KOPT-K1 (cell line): Measurements from ENCODE around the gene KCNJ12.

Source experiments
- H3K27ac ChIP-seq: fragments of 200-600 bp; sonication (generic); 2 replicates; pipeline ENCODE4 v1.5.1; 2016; ENCODE audit warnings: antibody characterized with exemption, mild to moderate bottlenecking, low read depth, low read length; ENCODE audit not compliant: poor library complexity, severe bottlenecking
- H3K36me3 ChIP-seq: fragments of 200-600 bp; sonication (generic); 2 replicates; pipeline ENCODE4 v1.5.1; 2017; ENCODE audit warnings: antibody characterized with exemption, mild to moderate bottlenecking, low read length, moderate library complexity; ENCODE audit not compliant: insufficient read depth
- H3K9me3 ChIP-seq: fragments of 200-600 bp; sonication (generic); 2 replicates; pipeline ENCODE4 v1.5.1; 2017; ENCODE audit warnings: antibody characterized with exemption, low read length, mild to moderate bottlenecking; ENCODE audit not compliant: insufficient read depth, poor library complexity, severe bottlenecking

KCNJ12 gene

DNA sequence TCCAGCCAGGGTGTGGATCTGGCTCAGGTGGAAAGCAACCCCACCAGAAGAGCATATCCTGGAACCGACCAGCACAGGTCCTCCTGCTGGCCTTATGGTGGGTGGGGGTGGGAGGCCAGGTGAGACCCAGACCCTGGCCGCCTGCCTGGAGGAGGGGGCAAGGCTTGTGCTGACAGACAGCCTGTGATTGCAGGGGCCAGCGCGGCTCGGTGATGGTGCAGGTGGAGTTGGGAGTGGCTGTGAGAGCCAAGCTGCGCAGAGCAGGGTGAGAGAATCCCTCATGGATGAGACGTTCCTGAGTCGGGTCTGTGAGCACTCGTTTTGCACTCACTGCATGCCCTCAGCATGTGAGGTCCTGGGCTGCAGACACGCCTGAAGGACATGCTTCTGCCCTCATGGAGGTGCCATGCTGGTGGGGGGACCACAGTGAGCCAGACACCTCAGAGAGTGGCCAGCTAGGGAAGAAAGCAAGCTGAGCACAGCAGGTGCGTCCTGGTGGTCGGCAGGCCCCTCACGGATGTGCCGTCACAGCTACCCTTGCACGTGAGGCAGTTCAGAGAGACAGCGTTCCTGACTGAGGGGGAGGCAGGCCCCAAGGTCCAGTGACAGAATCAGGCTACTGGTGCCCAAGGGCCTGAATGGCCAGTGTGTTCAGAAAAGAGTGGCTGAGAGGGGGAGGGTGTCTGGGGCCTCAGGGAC, 3.8 kb upstream of the KCNJ12 start:
- no peaks in the 10 kb centered on the region for H3K9me3 ChIP-seq
- no peak overlapping the region for H3K27ac ChIP-seq
- no peaks in the 10 kb centered on the region for H3K36me3 ChIP-seq

DNA sequence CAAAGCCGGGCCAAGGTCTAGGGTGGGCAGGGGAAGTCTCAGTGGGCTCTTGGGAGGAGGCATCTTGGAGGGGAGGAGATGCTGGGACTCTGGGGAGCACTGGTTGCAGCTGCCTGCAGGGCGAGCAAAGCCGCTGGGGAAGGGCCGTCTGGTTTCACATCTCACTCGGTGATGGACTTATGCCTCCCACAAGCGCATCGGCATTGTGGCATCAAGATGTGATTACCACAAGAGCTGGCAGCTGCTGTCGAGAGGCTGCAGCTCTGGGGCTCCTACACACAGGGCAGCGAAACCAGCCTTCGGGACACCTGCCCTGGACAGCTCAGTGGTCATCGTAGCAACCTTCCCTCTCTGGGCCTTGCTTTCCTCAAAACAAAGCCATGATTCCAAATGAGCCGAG, 3.1 kb upstream of the KCNJ12 start:
- H3K27ac ChIP-seq: no peak overlapping the region
- H3K36me3 ChIP-seq: no peaks in the 10 kb centered on the region
- no peaks in the 10 kb centered on the region for H3K9me3 ChIP-seq

DNA sequence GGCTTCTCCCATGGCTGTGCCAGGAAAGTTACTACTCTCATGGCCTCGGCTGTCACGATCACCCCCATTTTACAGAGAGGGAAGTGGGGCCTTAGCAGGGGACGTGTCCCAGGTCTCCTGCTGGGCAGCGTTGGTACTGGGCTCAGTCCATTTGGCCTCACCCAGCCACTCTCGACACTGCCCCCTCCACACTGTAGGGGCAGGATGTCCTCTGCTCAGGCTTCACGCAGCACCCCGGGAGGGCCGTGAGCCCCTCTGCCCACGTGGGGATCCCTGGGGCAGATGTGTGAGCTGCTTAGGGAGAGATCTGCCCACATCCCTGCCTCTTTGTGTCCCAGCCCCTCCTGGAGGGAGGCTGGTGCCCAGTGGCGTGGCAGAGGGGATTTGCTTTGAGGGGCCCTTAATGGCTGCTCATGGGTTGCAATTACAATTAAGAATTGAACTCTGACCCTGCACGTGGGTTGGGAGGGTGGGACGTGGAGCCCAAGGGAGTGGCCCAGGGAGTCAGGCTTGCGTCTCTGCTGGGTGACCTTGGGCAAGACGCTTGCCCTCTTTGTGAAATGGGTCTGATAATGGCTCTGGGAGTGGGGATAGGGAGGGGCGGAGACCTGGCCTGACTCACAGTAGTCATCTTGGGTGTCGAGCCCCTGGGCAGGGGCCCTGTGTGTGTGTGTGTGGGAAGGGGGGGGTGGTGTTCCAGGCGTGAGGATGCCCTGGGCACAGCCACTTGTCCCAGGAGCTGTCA, 2.3 kb upstream of the KCNJ12 start:
- H3K36me3 ChIP-seq: no peaks in the 10 kb centered on the region
- no peak overlapping the region for H3K27ac ChIP-seq
- no peaks in the 10 kb centered on the region for H3K9me3 ChIP-seq

DNA sequence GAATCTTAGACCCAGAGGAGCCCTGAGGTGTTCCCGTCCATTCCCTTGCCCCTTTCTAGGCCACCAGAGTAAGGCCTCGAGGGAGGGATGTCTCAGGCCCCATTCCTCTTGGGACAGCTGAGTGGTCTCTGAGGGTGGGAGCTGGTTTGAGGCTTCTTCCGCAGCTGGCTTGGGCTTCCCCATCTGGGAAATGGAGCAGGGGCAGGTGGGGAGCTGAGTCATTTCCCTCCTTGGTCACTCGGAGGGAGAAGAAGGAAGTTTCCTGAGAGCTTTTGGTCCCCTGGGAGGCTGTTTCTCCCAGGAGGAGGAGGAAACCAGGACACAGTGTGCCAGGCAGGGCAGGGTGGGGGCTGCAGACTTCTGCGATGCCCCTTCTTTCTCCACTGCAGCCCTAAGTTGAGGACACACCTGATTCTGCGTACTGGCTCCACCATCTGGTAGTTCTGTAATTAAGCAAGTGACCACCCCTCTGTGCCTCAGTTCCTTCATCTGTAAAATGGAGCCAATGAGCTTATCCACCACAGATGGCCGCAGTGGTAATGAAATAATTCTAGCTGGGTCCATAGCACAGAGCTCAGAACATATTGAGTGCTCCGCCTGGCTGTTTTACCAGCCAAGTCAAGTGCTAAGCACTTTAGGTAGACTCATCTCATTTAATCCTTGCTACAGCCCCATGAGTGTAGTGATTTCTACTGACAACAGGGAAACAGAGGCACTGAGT, 1.6 kb upstream of the KCNJ12 start:
- H3K9me3 ChIP-seq: no peaks in the 10 kb centered on the region
- H3K27ac ChIP-seq: no peak overlapping the region
- no peaks in the 10 kb centered on the region for H3K36me3 ChIP-seq

DNA sequence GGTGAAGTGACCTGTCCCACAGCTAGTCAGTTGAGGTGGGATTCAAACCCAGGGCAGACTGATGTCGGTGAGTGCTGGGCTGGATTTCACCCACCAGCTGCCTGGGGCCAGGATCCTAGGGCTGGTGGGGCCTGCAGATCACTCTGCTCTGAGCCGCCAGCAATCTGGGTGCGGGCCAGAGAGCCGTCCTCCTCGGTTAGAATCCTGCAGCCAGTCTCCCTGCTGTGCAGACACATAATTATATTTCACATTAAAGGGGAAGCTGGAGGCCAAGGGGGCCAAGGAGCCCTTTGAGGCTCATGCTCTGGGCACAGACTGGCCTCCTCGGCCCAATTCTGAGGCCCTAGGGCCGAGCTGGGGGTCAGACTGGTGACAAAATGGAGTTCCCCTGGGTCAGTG, 996 bp upstream of the KCNJ12 start:
- Histone ChIP-seq H3K27ac (no peak overlapping the region), H3K9me3 (no peaks in the 10 kb centered on the region)

DNA sequence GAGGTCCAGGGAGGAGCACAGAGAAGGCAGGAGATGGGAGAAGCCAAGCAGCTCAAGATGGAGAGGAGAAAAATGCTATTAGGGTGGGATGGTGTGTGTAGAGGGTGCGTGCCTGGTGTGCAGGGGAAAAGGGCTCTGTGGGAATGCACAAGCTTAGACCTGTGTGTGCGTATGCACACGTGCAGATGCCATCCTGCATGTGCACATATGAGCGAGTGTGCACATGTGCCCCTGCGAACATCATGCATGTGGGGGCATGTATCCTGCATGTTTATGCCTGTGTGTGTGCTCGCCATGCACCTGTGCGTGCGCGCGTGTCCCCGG, 438 bp upstream of the KCNJ12 start:
- H3K36me3 ChIP-seq: no peaks in the 10 kb centered on the region
- no peaks in the 10 kb centered on the region for H3K9me3 ChIP-seq
- H3K27ac ChIP-seq: no peak overlapping the region

More for the DNA sequence above, 996 bp upstream of the KCNJ12 start:
- no peaks in the 10 kb centered on the region for H3K36me3 ChIP-seq

DNA sequence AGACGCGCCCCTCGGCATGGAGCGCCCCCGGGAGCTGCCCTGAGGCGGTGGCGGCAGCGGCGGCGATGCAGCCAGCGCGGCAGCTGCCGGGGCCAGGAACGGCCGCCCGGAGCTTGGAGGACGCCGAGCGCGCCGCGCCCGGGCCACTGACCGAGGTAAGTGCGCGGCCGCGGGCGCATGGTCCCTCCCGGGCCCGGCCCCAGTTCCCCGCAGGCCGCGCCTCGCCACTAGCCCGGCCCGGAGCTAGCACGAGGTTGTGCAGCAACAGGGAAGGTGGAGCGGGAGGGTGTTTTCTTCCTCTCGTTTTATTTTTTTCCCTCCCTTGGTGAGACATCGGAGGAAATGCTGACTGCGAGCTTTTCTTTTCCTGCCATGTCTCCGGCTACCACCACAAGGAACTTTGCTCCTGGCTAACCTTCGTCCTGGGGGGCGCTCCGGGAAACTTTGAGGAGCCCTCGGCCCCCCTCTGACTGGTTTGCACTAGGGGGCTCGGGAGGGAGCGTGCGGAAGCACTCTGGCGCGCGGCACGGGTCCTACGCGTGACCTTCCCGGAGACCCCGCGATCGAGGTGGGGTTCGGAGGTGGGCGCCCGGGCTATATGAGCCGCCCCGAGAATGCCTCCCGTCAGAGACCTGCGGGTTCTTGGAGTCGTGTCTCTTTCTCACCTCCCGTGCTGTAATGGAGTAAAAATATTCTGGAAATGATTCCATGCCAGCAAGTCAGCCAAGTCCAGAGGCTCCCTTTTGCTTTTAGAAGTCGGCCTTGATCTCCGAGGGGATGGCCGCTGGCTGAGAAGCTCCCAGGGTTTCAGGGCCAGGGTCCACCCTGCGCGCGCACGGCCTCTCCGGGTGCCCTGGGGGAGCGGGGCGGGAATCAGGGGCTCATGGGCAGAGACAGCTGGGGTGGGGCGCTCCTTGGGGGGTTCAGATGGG, 868 bp downstream of the KCNJ12 start:
- H3K36me3 ChIP-seq: no peaks in the 10 kb centered on the region
- no peaks in the 10 kb centered on the region for H3K9me3 ChIP-seq
- H3K27ac ChIP-seq: no peak overlapping the region

- no peaks in the 10 kb centered on the region for H3K36me3 ChIP-seq
- no peak overlapping the region for H3K27ac ChIP-seq
- no peaks in the 10 kb centered on the region for H3K9me3 ChIP-seq
Measured at GRCh38 chr17:21377705-21378396, 1.7 kb downstream of the KCNJ12 start.

- no peaks in the 10 kb centered on the region for H3K9me3 ChIP-seq
- no peak overlapping the region for H3K27ac ChIP-seq
- H3K36me3 ChIP-seq: no peaks in the 10 kb centered on the region
Measured at GRCh38 chr17:21378553-21378952, 2.4 kb downstream of the KCNJ12 start.

DNA sequence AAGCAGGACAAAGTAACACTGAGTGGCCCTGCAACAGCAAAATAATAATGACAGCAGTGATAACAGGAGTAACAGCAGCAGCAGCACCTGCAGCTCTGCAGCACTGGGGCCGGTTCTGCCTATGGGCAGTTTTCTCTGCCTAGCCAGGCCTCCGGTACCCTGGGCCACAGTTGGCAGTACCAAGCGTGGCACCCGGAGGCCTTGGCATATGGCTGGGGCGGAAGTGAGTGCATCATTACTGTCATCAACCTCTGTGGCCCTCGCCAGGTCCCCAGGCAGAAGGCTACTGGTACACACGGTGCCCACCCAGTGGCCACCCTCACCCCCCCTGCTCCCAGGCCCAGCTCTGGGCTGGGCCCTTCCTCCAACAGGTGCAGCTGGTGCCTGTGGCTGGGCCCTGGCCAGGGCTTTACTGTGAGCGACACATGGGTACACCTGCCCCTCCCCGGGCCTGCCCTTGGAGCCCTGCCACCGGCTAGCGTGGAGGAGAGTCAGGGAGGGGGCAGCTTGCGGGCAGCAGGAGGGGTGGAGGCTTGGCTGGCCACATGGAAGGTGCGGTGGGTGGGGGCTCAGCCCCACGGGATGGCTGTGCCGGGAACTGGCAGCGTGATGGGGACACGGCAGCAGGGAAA, 3.0 kb downstream of the KCNJ12 start:
- H3K36me3 ChIP-seq: no peaks in the 10 kb centered on the region
- H3K27ac ChIP-seq: no peak overlapping the region
- no peaks in the 10 kb centered on the region for H3K9me3 ChIP-seq

DNA sequence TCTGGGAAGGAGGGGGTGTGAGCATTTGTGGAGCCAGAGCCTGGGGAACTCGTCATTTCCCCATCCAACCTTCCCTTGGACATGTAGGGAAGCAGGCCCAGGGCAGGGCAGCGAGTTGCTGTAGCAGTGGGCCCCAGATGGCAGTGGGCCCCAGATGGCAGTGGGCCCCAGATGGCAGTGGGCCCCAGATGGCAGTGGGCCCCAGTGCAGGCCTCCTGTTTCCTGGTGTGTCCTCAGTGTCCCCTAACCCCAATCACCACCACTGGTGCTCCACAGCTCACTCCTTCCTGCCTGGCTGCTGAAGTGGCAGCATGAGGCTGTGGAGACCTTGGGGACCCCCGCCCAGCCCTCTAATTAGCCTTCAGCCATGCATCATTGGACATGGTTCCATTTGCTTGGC, 4.5 kb downstream of the KCNJ12 start:
- H3K36me3 ChIP-seq: no peaks in the 10 kb centered on the region
- no peak overlapping the region for H3K27ac ChIP-seq
- H3K9me3 ChIP-seq: no peaks in the 10 kb centered on the region

GRCh38 chr17:21381076-21381706, 5.0 kb downstream of the KCNJ12 start:
- H3K9me3 ChIP-seq: no peaks in the 10 kb centered on the region
- no peaks in the 10 kb centered on the region for H3K36me3 ChIP-seq
- no peak overlapping the region for H3K27ac ChIP-seq

DNA sequence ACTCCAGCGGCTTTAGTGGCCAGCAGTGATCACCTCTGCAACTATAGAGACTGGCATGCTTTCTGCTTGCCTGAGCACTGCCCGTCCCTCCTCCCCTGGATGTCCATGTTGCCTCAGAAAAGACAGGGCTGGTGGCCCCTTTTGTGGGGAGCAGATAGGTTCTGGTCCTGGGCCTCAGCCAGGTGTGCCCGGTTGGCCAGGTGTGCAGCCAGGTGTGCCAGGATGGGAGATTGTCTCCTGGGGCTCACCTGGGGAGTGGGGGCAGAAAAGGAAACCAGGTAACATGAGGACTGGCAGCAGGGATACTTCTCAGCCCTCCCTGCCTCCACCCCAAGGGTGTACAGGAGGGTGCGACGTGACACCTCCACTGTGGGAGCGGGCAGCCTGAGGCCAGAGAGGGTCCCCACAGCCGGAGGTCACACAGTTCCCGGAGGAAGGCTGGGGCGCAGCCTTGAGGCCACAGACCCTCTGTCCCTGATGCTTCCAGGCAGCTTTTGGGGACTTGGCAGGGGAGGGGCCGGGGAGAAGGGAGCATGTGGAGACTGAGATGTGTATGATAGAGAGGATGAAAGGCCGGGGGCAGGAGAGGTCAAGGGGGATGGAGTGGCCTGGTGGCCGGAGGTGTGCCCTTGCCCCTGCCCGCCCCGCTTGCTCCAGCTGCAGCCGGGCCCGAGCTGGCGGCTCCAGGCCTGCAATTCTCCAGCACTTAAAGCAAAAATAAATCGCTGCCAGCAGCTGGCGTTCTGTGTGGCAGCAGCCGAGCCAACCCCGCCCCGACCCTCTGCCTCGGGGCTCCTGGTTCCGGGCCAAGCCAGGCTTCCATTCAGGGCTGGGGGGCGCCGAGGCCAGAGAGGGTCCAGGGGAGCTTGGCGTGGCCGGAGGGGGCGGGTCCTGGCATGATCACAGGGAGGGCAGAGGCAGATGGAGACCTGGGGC, 6.7 kb downstream of the KCNJ12 start:
- H3K36me3 ChIP-seq: no peaks in the 10 kb centered on the region
- H3K9me3 ChIP-seq: no peaks in the 10 kb centered on the region
- no peak overlapping the region for H3K27ac ChIP-seq
